GM18951 (cell line): ENCODE data around the gene TTC4.

Experiments used
- POLR2A ChIP-seq: IDR thresholded peaks from 4 replicates; pipeline ENCODE4 v1.6.1; 2011; ENCODE audit warnings: mild to moderate bottlenecking; ENCODE audit not compliant: insufficient read length, insufficient read depth; ENCODE audit errors: extremely low read depth
- in situ Hi-C: fragments of 300-500 bp; cut with MboI; formaldehyde crosslinking; loops from one replicate; pipeline ENCODE4 v1.12.0; 2022; ENCODE audit warnings: low sequenced_read_pairs, mixed read lengths, inconsistent platforms; ENCODE audit not compliant: unreplicated experiment

TTC4 gene, protein sequence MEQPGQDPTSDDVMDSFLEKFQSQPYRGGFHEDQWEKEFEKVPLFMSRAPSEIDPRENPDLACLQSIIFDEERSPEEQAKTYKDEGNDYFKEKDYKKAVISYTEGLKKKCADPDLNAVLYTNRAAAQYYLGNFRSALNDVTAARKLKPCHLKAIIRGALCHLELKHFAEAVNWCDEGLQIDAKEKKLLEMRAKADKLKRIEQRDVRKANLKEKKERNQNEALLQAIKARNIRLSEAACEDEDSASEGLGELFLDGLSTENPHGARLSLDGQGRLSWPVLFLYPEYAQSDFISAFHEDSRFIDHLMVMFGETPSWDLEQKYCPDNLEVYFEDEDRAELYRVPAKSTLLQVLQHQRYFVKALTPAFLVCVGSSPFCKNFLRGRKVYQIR

DNA sequence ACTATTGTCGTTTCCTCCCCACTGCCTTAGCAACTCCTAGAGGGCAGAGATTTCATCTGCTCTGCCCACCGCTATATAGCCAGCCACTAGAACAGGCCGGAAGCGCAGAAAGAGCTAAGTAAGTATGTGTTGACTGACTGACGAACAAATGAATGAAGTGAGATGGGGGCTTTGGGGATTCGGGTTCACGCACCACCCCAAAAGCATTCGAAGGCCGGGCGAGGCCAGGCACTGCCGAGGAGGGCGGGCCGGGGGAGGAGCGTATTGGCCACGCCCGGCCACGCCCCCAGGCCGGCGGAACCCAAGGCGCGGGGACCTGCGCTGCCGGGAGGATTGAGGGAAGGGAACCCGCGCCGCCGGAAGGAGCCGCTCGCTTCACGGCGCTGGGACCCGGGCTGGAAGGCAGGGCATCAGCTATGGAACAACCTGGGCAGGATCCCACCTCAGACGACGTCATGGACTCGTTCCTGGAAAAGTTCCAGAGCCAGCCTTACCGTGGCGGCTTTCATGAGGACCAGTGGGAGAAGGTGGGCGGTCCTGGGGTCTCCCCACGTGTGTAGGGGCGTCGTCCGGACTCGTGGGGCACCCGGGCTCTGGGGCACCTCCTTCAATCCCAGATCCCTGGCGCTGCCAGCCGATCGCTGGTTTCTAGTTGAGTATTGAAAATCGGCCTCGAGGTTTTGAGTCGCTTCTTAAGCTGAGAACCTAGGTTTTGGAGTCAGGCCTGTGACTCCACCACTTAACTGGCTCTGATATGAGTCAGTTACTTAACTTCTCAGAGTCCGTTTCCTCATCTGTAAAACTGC, at the start of gene TTC4:
Gene TTC4, plus strand, starts transcription at position 369 of the 806 bp plus-strand sequence. Its CDS starts 48 bp downstream, at position 417.
- in situ Hi-C loops, result no loop called here
- TF ChIP-seq POLR2A, result peak; percentile 90

DNA sequence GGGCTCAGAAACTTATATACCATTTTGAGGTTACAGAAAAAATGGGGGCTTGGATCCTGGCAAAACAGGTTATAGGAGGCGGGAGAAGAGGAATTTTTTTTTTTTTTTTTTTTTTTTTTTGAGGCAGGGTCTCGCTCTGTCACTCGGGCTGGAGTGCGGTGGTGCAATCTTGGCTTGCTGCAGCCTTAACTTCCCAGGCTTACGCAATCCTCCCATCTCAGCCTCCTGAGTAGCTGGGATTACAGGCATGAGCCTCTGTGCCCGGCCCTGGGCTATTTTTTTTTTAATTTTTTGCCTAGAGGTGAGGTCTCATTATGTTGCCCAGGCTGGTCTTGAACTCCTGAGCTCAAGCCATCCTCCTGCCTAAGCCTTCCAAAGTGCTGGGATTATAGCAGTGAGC, 49.3 kb upstream of the TTC4 start:
- no peak for TF ChIP-seq POLR2A
- in situ Hi-C loops, result no loop called here

DNA sequence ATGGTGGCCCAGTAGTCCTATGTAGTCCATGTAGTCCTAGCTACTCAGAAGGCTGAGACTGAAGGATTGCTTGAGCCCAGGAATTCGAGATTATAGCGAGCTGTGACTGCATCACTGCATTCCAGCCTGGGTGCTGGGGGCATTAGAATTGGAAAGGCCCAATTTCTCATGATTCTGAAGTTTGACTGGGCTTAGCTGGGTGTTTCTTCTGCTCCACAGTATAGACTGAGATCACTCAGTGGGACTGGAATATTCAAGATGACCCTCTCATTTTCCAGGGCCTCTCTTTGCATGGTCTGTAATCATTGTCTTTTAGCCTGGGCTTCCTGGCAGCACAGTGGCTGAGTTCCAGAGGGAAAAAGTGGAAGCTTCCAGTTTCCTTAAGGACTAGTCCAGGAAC, 47.9 kb upstream of the TTC4 start:
- TF ChIP-seq POLR2A, result no peak
- in situ Hi-C loops, result no loop called here

- TF ChIP-seq POLR2A, result no peak
- in situ Hi-C loops, result no loop called here
Measured at GRCh38 chr1:54668567-54668966, 47.1 kb upstream of the TTC4 start.

GRCh38 chr1:54671985-54672608, 43.6 kb upstream of the TTC4 start:
- TF ChIP-seq POLR2A, result no peak
- in situ Hi-C loops, result loop anchor here (10.0 kb wide), 1 partner anchor 143 kb away; no protein-coding TSS in a partner anchor

DNA sequence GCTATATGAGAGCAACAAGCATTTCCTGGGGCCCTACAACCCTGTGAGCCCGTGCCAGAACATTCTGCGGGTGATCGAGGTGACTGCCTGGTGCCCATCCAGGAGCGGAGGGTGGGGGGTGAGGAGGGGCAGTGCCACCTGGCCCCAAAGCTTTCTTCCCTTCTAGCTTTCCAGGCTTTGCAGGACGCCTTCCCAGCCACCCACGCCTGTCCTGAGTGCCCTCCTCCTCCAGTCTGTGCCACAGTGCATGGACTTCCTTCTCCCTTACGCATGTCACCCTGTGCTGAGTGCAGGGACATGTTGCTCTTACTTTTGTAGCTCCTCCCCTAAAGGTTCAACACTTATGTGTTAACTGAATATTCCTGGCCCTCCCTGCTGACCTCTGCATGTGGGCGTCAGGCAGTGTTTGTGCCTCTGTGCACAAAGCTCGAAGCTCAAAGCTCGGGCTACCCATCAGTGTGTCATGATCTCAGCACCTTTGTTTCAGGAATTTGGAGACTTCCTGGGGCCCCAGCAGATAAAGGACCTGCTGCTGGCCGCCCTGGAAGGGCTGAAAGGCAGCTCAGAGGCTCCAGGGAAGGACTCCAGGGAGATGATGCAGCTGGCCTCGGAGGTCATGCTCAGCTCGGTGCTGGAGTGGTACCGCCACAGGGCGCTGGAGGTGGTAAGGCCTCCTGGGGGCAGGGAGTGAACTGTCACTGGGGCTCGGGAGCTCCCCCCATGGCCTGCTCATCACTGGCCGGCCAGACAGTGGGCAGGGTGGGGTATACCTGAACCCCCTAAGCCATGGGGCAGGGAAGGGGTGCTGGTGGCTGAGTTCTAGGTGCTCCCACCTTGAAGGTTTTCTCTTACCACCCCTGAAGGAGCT, 36.7 kb upstream of the TTC4 start:
- in situ Hi-C loops, result loop anchor here (10.0 kb wide), 1 partner anchor 136 kb away; no protein-coding TSS in a partner anchor
- TF ChIP-seq POLR2A, result no peak

GRCh38 chr1:54679706-54680105, 36.0 kb upstream of the TTC4 start:
- TF ChIP-seq POLR2A, result no peak
- in situ Hi-C loops, result loop anchor here (10.0 kb wide), 1 partner anchor 135 kb away; no protein-coding TSS in a partner anchor

DNA sequence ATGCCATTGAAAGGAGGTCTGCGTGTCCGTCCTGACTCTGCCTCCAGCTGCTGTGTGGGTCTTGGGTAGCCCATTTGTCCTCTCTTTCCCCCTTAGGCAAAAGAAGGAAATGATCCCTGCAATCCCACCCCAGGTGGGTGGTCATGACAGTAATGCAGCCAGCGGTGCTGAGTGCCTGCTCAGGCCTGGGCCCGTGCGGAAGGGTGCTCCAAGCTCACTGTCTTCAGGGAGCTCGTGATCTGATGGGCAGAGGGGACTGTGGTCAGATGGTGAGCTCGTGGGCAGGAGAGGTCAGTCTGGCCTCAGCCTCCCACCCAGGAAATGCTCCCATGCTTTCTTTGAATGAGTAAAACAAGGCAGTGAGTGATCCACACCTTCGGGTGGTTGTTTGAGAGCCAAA, 35.3 kb upstream of the TTC4 start:
- in situ Hi-C loops, result no loop called here
- no peak for TF ChIP-seq POLR2A

DNA sequence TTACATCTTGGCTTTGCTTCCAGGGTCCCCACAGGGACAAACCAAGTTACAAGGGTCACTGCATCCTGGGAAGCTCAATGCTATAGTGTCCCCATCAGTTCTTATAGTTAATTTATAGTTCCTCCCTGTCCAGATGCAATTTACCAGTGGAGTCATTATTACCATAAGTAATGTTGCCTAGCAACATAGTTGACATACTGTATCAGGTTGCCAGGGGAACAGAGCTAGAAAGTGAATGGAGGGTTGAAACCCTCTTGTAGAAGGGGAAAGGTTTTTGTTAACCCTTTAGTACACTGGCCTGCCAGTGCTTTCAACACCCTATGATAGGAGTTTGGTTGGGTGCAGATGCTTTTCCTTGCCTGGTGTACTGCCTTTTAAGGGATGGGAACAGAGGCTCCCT, 34.3 kb upstream of the TTC4 start:
- in situ Hi-C loops, result no loop called here
- no peak for TF ChIP-seq POLR2A

DNA sequence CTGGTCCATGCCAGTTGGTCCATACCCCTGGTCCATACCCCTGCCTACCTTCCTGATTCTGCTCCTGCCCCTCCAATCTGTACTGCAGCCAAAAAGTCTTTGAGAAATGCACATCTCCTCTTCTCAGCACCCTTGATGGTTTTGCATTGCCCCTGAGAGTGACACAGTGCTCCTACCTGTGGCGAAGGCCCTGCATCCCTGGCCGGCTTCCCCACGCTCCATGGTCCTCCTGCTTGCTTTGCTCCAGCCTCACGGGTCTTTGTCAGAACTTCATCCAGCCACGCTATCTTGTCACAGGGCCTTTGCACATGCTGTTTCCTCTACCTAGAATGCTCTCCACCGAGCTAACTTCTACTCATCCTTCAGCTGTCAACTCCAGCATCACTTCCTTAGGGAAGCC, 32.2 kb upstream of the TTC4 start:
- TF ChIP-seq POLR2A, result no peak
- in situ Hi-C loops, result no loop called here

DNA sequence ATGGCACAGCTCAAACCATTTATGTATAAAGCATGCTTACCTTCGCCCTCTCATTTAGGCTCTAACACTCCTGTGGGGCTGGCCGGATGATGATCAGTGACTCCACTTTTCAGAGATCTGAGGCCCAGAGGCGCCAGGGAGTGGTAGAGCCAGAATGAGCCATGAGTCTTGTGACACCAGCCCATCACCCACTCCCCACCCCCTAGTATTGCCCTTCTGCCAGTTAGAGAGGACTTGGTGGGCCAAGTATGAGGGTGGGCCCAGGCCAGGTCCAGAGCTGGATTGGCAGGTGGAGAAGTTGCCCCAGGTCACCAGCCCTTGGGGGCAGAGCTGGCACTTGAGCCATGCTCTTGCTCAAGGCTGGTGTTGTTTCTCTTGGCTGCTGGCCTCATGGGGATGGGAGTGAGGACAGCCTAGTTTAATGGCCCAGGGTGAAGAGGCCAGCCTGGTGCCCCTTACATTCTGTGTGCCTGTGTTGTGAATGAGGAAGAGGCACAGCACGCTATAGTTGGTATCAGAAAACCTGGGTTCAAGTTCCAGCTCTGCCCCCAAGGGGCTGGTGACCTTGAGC, 30.2 kb upstream of the TTC4 start:
- in situ Hi-C loops, result no loop called here
- no peak for TF ChIP-seq POLR2A

DNA sequence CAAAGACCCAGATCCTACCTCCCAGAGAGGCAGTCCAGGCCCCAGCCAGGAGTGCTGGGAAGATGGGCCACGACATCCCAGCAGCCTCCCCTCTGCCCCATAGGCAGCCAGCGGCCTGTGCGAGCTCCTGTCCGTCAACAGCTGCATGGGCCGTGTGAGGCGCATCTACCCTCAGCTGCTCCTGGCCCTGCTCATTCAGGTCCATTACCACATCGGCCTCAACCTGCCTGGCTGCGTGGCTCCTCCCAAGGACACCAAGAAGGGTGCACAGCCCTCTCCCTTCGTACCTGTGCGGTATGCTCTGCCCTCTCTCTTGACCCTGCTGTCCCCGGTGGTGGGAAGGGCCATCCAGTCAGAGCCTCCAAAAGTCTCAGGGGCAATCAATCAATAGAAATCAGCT, 29.5 kb upstream of the TTC4 start:
- no peak for TF ChIP-seq POLR2A
- in situ Hi-C loops, result no loop called here
